GM18498 (cell line): ENCODE measurements around the gene TMPRSS7.
"Not testable (repeated sequence)": the region's sequence is repeated elsewhere in the genome, so short reads cannot be mapped to it uniquely, and the experiment has no call there.

ENCODE experiments used
- ATAC-seq: cut with Tn5 transposase; IDR thresholded peaks from one replicate; pipeline ENCODE4 v1.9.1; 2021; ENCODE audit warnings: mild to moderate bottlenecking, moderate library complexity; ENCODE audit not compliant: unreplicated experiment

Gene TMPRSS7

GRCh38 chr3:112012205-112012992 is 22.1 kb upstream of the TMPRSS7 start:
- no peak for ATAC-seq

GRCh38 chr3:112013058-112013783 is 21.3 kb upstream of the TMPRSS7 start:
- peak; percentile 91 for ATAC-seq

- peak; percentile 25 for ATAC-seq
Measured at GRCh38 chr3:112013784-112014143, 20.8 kb upstream of the TMPRSS7 start.

- no peak for ATAC-seq
Measured at GRCh38 chr3:112017091-112017490, 17.4 kb upstream of the TMPRSS7 start.

- ATAC-seq, result no peak
Measured at GRCh38 chr3:112018712-112019111, 15.8 kb upstream of the TMPRSS7 start.

- ATAC-seq, result no peak
Measured at GRCh38 chr3:112019716-112020115, 14.8 kb upstream of the TMPRSS7 start.

- ATAC-seq, result no peak
Measured at GRCh38 chr3:112020674-112021085, 13.9 kb upstream of the TMPRSS7 start.

- ATAC-seq, result no peak
Measured at GRCh38 chr3:112027142-112027541, 7.4 kb upstream of the TMPRSS7 start.

- ATAC-seq, result no peak
Measured at GRCh38 chr3:112027826-112028225, 6.7 kb upstream of the TMPRSS7 start.

GRCh38 chr3:112030901-112031300 is 3.6 kb upstream of the TMPRSS7 start:
- ATAC-seq, result no peak

- ATAC-seq, result no peak
Measured at GRCh38 chr3:112032098-112032731, 2.3 kb upstream of the TMPRSS7 start.

- ATAC-seq, result no peak
Measured at GRCh38 chr3:112035241-112035640, 705 bp downstream of the TMPRSS7 start.

GRCh38 chr3:112037194-112037593 is 2.7 kb downstream of the TMPRSS7 start:
- not testable (repeated sequence) for ATAC-seq

- ATAC-seq, result no peak
Measured at GRCh38 chr3:112038863-112039262, 4.3 kb downstream of the TMPRSS7 start.

GRCh38 chr3:112041321-112041720 is 6.8 kb downstream of the TMPRSS7 start:
- ATAC-seq, result no peak

- ATAC-seq, result no peak
Measured at GRCh38 chr3:112042842-112043280, 8.3 kb downstream of the TMPRSS7 start.

- ATAC-seq, result peak; percentile 86
Measured at GRCh38 chr3:112043621-112044201, 9.2 kb downstream of the TMPRSS7 start.

- no peak for ATAC-seq
Measured at GRCh38 chr3:112046599-112046998, 12.1 kb downstream of the TMPRSS7 start.

- no peak for ATAC-seq
Measured at GRCh38 chr3:112047264-112047663, 12.7 kb downstream of the TMPRSS7 start.

GRCh38 chr3:112048911-112049310 is 14.4 kb downstream of the TMPRSS7 start:
- ATAC-seq, result no peak

- ATAC-seq, result no peak
Measured at GRCh38 chr3:112053229-112053628, 18.7 kb downstream of the TMPRSS7 start.
